ENCODE results near the gene FARS2.

DNA sequence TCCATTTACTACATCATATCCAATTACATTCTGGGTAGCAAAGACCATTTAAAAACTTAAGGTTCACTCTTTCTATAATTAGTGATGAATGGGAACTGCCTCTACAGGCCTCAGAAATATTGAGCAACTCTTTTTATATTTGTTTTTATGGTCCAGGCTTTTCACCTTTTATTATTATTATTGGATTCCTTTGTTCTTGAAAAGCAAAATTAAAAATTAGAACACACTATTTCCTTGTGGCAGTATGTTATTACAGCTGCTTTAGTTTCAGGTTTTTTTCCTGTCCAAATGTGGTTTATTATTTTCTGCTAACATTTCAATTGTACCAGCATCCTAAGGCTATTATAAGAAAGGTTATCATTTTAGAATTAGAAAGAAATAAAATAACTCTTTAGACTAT lies 150.1 kb downstream of the FARS2 start:
- TF ChIP-seq, protein P1, sequence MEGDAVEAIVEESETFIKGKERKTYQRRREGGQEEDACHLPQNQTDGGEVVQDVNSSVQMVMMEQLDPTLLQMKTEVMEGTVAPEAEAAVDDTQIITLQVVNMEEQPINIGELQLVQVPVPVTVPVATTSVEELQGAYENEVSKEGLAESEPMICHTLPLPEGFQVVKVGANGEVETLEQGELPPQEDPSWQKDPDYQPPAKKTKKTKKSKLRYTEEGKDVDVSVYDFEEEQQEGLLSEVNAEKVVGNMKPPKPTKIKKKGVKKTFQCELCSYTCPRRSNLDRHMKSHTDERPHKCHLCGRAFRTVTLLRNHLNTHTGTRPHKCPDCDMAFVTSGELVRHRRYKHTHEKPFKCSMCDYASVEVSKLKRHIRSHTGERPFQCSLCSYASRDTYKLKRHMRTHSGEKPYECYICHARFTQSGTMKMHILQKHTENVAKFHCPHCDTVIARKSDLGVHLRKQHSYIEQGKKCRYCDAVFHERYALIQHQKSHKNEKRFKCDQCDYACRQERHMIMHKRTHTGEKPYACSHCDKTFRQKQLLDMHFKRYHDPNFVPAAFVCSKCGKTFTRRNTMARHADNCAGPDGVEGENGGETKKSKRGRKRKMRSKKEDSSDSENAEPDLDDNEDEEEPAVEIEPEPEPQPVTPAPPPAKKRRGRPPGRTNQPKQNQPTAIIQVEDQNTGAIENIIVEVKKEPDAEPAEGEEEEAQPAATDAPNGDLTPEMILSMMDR (conservative IDR thresholded peaks at IDR 0.05; ENCODE audit: low read depth, low read length) = no peak
- TF ChIP-seq EZH2 (IDR thresholded peaks at IDR 0.05; ENCODE audit: borderline replicate concordance, low read depth, low read length, poor library complexity, severe bottlenecking) = no peak

All from A673 (cell line).